CD4-positive, alpha-beta T cell (primary cell): ENCODE measurements around the gene INPP4B. TPM values are rescaled to one million over a fixed set of nuclear protein-coding genes. Genes with fewer than 3 reads are reported as not detected.
A peak's percentile ranks its signal among the peaks of the same experiment; 100 is the strongest.

ENCODE experiments used
- ATAC-seq: fragments of 200-7000 bp; cut with Tn5 transposase; one replicate; pipeline ENCODE4 v1.10.0; 2022; ENCODE audit warnings: mild to moderate bottlenecking; ENCODE audit not compliant: poor library complexity
- CTCF ChIA-PET: fragments of 350-600 bp; sonication (Branson Sonifier 250); formaldehyde crosslinking; loops from one replicate; lab custom pipeline; 2021; ENCODE audit warnings: antibody characterized with exemption, inconsistent platforms; lab: Charles Lee
- POLR2A ChIA-PET: fragments of 350-600 bp; sonication (Branson Sonifier 250); formaldehyde crosslinking; loops from one replicate; lab custom pipeline; 2021; ENCODE audit warnings: antibody characterized with exemption, inconsistent platforms; lab: Charles Lee
- DNase-seq, 14 experiments: peaks; one replicate each; pipeline ENCODE4 v3.0.0-alpha.2; 2013 to 2020; ENCODE audit warnings: mixed read lengths in 2 of 14
- H3K27ac ChIP-seq, 2 donors: one replicate each; pipeline versions ENCODE4 v1.5.1 to v1.7.0; 2013; ENCODE audit warnings: low read length in 2 of 2, low read depth in 1 of 2, mild to moderate bottlenecking in 1 of 2
- H3K27me3 ChIP-seq, 2 experiments: 1 replicate in 1 of 2; 2 replicates in 1 of 2; pipeline versions ENCODE4 v1.6.1 to v1.7.0; 2013; ENCODE audit warnings: low read length in 2 of 2, control low read depth in 1 of 2, mild to moderate bottlenecking in 1 of 2, moderate library complexity in 1 of 2; ENCODE audit not compliant: insufficient read depth in 2 of 2, control insufficient read depth in 1 of 2
- H3K36me3 ChIP-seq: one replicate; pipeline ENCODE4 v1.6.1; 2013; ENCODE audit warnings: low read length, control low read depth; ENCODE audit not compliant: insufficient read depth
- H3K4me1 ChIP-seq: one replicate; pipeline ENCODE4 v1.6.1; 2013; ENCODE audit warnings: low read length, control low read depth; ENCODE audit not compliant: insufficient read depth
- H3K4me3 ChIP-seq: one replicate; pipeline ENCODE4 v1.5.1; 2013; ENCODE audit warnings: mild to moderate bottlenecking, low read length, moderate library complexity
- H3K9me3 ChIP-seq, 2 experiments: 1 replicate in 1 of 2; 2 replicates in 1 of 2; pipeline versions ENCODE4 v1.6.1 to v1.7.0; 2013; ENCODE audit warnings: low read length in 2 of 2, mild to moderate bottlenecking in 2 of 2, control low read depth in 1 of 2, moderate library complexity in 1 of 2; ENCODE audit not compliant: control insufficient read depth in 1 of 2, insufficient read depth in 1 of 2
- H3K27ac Mint-ChIP-seq: one replicate; pipeline ENCODE4 v1.8.0; 2020; ENCODE audit warnings: mixed read lengths
- H3K27me3 Mint-ChIP-seq: one replicate; pipeline ENCODE4 v1.8.0; 2021; ENCODE audit warnings: mixed read lengths
- H3K36me3 Mint-ChIP-seq: one replicate; pipeline ENCODE4 v1.8.0; 2021; ENCODE audit warnings: low read depth, mixed read lengths
- H3K4me1 Mint-ChIP-seq: one replicate; pipeline ENCODE4 v1.8.0; 2021; ENCODE audit warnings: low read depth, mixed read lengths
- H3K4me3 Mint-ChIP-seq: one replicate; pipeline ENCODE4 v1.8.0; 2020; ENCODE audit warnings: mild to moderate bottlenecking, mixed read lengths
- H3K9me3 Mint-ChIP-seq: one replicate; pipeline ENCODE4 v1.8.0; 2020; ENCODE audit warnings: mixed read lengths
- intact Hi-C, 2 experiments: fragments of 100-400 bp; cut with DNase I in 1 of 2; cut with micrococcal nuclease in 1 of 2; formaldehyde crosslinking; loops; one replicate each; pipeline versions ENCODE4 v1.15.1 to v1.9.0; 2023 to 2025; cut with DNase I, micrococcal nuclease
- total RNA-seq, 174 experiments: library from RNA in 2 of 174; stranded (reverse) in 2 of 174; gene quantifications; one replicate each; pipeline ENCODE4 v1.2.3 and lab custom pipeline; 2021 to 2026
- TF ChIP-seq, protein P1 (sequence below): fragments of 200-600 bp; IDR thresholded peaks from one replicate; pipeline ENCODE4 v1.8.0; 2022; ENCODE audit warnings: antibody characterized with exemption, mild to moderate bottlenecking

Gene INPP4B
- total RNA-seq, 2 experiments from 2014 or later: 50.7 to 53.8 TPM

DNA sequence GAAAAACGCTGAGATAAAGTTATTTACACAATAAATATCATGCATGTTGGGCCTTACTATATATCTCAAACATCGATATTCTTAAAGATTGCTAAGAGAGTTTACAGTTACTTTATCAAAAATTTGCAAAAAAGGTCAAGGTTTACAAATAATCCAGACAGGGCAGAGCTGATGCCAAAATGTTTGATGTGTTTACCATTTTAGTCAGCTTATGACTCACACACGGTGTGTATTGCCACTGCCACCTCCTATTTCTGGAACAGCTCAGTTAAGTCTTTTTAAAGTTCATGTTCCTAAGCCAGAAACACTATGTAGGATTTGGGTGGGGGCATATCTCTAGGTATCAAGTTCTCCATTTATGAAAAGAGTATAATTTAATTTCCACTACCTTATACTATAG lies 580.6 kb downstream of the INPP4B start:
- Histone ChIP-seq H3K36me3 (peaks cover 31% of the 10 kb centered on the region), H3K4me1 (peaks cover 4% of the 10 kb centered on the region), H3K27me3 (no peaks in the 10 kb centered on the region), H3K9me3 (no peaks in the 10 kb centered on the region), H3K4me3 (no peak overlapping the region), H3K27ac (peak overlapping the region in 1 of 2 donors; percentile 7)
- ATAC-seq (peak; percentile 76), DNase-seq (peak in 3 of 14 experiments; percentile 1 to 16 (median 4))
- TF ChIP-seq, protein P1, sequence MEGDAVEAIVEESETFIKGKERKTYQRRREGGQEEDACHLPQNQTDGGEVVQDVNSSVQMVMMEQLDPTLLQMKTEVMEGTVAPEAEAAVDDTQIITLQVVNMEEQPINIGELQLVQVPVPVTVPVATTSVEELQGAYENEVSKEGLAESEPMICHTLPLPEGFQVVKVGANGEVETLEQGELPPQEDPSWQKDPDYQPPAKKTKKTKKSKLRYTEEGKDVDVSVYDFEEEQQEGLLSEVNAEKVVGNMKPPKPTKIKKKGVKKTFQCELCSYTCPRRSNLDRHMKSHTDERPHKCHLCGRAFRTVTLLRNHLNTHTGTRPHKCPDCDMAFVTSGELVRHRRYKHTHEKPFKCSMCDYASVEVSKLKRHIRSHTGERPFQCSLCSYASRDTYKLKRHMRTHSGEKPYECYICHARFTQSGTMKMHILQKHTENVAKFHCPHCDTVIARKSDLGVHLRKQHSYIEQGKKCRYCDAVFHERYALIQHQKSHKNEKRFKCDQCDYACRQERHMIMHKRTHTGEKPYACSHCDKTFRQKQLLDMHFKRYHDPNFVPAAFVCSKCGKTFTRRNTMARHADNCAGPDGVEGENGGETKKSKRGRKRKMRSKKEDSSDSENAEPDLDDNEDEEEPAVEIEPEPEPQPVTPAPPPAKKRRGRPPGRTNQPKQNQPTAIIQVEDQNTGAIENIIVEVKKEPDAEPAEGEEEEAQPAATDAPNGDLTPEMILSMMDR: no peak
- Mint-ChIP-seq H3K4me1 (peaks cover 87% of the 10 kb centered on the region), H3K36me3 (peaks cover 96% of the 10 kb centered on the region), H3K27me3 (no peaks in the 10 kb centered on the region), H3K27ac (peak overlapping the region; percentile 74), H3K4me3 (no peak overlapping the region), H3K9me3 (no peaks in the 10 kb centered on the region)
- POLR2A ChIA-PET: interaction anchor here (1.3 kb wide), 1 partner anchor 19 kb away, joined by 3 read pairs; no protein-coding TSS in a partner anchor
- intact Hi-C loops: no loop called here
- CTCF ChIA-PET: interaction anchor here (0.9 to 1.6 kb wide), 3 partner anchors 17 to 87 kb away, joined by 4 read pairs; no protein-coding TSS in a partner anchor

DNA sequence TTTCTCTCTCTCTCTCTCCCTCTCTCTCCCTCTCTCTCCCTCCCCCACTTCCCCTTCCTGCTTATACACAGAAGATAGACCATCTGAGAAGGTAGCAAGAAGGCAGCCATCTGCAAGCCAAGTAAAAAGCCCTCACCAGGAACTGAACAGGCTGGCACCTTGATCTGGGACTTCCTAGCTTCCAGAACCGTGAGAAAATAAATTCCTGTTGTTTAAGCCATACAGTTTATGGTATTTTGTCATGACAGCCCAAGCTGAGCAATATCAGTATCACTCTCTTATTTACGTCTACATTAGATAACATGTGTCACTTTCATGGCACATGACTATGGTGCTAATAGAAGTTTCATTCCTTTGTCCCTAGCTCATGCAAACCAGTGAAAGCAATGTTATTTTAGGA lies 581.1 kb downstream of the INPP4B start:
- ChIA-PET CTCF (interaction anchor here (1.2 kb wide), 1 partner anchor 88 kb away, joined by 4 read pairs; no protein-coding TSS in a partner anchor), POLR2A (interaction anchor here (1.3 kb wide), 1 partner anchor 19 kb away, joined by 3 read pairs; no protein-coding TSS in a partner anchor)
- peak in 1 of 14 experiments; percentile 42 for DNase-seq
- Mint-ChIP-seq H3K36me3 (peaks cover 96% of the 10 kb centered on the region), H3K9me3 (no peaks in the 10 kb centered on the region), H3K27me3 (no peaks in the 10 kb centered on the region), H3K4me3 (peak overlapping the region; percentile 55), H3K4me1 (peaks cover 81% of the 10 kb centered on the region), H3K27ac (peak overlapping the region; percentile 74)
- TF ChIP-seq, protein P1: no peak
- no peak for ATAC-seq
- peaks cover 4% of the 10 kb centered on the region for H3K4me1 ChIP-seq
- H3K9me3 ChIP-seq: peaks cover 0 to 3% of the 10 kb centered on the region in 2 experiments
- intact Hi-C loops: no loop called here
- no peaks in the 10 kb centered on the region for H3K27me3 ChIP-seq
- H3K27ac ChIP-seq: no peak overlapping the region
- H3K36me3 ChIP-seq: peaks cover 31% of the 10 kb centered on the region
- no peak overlapping the region for H3K4me3 ChIP-seq

DNA sequence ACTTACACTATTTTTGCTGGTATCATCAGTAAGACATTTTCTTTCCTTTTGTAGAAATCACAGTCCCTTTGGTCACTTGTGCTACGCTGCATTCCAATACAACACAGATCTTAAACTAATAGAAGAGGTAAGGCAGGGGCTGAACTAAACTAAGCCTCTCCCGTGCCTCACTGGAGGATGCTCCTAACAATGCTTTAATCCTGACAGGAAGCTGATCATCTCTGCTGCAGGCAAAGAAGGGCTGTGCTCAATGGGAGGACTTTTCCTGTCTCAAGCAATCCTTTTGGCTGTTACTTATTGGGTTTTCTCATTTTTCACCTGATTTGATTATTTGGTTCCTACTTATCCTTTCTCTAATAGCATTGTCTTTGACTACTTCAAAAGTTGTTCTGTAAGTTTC lies 583.1 kb downstream of the INPP4B start:
- intact Hi-C loops: no loop called here
- no peak overlapping the region for H3K4me3 Mint-ChIP-seq
- Histone ChIP-seq H3K4me3 (no peak overlapping the region), H3K4me1 (peaks cover 4% of the 10 kb centered on the region), H3K9me3 (peaks cover 0 to 6% of the 10 kb centered on the region in 2 experiments), H3K27me3 (no peaks in the 10 kb centered on the region), H3K27ac (no peak overlapping the region), H3K36me3 (peaks cover 23% of the 10 kb centered on the region)
- no peak for DNase-seq
- H3K9me3 Mint-ChIP-seq: no peaks in the 10 kb centered on the region
- TF ChIP-seq, protein P1: no peak
- peaks cover 65% of the 10 kb centered on the region for H3K4me1 Mint-ChIP-seq
- POLR2A ChIA-PET: no interaction called here
- no peaks in the 10 kb centered on the region for H3K27me3 Mint-ChIP-seq
- CTCF ChIA-PET: interaction anchor here (1.1 kb wide), 1 partner anchor 14 kb away, joined by 3 read pairs; no protein-coding TSS in a partner anchor
- peaks cover 91% of the 10 kb centered on the region for H3K36me3 Mint-ChIP-seq
- H3K27ac Mint-ChIP-seq: peak overlapping the region; percentile 74
- no peak for ATAC-seq
